GM19455 (cell line): Measurements from ENCODE around the gene MED25.
A peak's percentile ranks its signal among the peaks of the same experiment; 100 is the strongest.

Source experiments
- ATAC-seq: cut with Tn5 transposase; IDR thresholded peaks from one replicate; pipeline ENCODE4 v1.9.1; 2021; ENCODE audit not compliant: unreplicated experiment

The MED25 gene

DNA sequence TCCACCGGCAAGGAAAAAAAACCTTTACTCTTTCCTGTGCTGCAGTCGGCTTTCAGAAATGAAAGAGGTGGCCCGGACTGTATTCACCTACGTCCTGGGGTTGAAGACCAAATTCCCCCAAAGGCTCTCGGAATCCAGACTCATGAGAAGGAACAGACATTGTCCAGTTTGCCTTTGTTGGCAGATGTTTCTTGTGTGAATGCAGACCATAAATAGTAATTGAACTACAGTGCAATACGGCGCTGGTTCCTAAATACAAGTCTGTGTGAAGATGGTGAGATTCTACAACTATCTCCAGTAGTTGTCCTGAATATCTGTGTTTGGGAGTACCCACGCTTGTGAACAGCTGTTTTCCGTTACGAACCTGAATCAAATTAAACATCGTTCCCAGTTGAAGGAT is 21.6 kb downstream of the MED25 start:
- ATAC-seq = no peak

DNA sequence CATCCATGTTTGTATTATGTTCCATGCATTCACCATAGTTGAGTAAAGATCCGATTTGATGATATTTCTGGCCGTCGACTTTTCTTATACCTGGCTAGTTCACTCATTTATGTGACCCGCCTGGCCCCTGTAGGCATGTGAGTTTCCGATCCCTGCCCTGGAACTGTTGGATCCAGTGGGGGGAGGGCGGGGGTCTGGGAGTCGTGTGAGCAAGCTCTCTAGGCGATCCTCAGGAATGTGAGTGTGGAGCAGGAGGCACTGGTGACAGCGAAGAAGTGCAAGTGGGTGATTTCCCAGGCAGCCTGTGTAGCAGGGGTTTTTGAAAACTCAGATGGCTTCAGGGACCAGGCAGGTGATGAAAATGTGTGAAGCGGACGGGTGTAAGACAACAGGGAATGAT is 22.2 kb downstream of the MED25 start:
- no peak for ATAC-seq

DNA sequence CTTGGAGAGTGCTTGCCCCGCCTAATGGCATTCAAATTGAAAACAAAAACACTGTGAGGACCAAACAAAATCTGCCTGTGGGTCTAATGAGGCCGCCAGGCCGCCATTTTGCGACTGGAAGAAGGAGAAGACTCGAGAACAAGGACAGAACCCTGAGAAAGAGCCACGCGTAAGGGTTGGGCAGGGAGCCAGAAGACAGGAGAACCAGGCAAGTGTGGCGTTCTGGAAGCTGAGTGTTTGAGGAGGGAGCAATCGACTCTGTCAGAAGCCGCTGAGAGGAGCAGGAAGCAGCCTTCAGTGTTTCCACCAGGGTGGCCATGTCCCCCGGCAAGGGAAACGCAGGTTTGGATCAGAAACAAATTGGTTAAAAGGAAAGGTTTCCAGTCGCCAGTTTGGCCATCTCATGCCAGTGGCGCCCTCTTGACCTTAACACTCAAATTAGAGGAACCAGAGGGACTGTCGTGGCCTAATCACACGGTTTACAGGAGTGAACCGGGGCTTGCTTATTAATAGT is 22.7 kb downstream of the MED25 start:
- ATAC-seq = no peak

DNA sequence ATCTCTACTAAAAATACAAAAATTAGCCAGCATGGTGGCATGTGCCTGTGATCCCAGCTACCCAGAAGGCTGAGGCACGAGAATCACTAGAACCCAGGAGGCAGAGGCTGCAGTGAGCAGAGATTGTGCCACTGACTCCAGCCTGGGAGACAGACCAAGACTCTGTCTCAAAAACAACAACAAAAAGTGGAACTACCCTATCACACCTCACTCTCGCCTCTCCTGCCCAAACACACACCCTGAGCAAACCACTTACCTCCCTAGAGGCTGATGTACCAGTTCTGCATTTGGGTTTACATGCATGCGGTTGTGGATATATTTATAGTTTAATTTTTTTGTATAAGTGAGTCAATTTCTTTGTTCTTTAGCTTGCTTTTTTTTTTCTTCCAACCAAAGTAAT is 25.2 kb downstream of the MED25 start:
- ATAC-seq = no peak

DNA sequence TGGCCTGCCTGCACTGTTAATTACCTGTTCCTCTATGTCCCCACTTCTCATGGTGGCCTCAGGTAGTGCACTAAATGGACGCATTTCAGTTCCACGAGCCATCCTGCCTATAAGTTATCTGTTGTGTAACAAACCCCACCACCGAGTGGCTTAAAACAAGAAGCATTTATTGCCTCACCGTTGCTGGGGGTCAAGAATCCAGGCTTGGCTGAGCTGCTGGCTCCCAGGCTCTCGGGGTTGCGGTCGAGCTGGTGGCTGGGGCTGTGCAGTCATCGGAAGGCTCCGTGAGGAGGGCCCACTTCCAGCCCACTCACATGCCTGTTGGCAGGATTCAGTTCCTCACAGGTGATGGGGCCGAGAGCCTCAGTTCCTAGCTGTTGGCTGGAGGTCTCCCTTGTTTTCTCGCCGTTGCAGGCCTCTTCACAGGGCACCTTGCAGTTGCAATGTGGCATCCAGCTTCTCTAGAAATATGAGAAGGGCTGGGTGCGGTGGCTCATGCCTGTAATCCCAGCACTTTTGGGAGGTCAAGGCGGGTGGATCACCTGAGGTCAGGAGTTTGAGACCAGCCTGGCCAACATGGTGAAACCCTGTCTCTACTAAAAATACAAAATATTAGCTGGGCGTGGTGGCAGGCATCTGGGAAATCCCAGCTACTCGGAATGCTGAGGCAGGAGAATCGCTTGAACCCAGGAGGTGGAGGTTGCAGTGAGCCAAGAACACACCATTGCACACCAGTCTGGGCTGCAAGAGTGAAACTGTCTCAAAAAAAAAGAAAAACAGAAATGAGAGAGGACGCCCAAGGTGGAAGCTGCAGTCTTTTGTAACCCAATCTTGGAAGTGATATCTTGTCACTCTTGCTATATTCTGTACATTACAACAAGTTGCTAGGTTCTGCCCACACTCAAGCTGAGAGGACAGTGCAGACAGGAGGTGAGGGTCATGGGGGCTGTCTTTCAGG is 26.3 kb downstream of the MED25 start:
- ATAC-seq = no peak

DNA sequence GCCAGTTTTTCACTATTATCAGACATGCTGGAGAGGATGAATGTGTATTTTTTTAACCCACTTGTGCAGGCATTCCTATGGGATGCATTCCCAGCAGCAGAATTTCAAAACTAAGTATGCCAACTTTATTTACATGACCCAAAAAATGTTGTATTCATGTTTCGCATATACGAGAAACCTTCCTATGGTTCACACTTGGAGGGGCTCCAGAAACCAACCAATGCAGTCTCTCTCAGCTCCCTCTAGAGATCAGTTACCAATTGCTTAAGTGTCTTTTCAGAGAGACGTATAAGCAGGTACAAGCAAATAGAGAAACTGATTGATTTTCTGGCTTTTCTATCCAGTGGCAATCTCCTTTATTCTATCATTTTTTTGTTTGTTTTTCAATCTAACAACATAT is 27.3 kb downstream of the MED25 start:
- no peak for ATAC-seq

DNA sequence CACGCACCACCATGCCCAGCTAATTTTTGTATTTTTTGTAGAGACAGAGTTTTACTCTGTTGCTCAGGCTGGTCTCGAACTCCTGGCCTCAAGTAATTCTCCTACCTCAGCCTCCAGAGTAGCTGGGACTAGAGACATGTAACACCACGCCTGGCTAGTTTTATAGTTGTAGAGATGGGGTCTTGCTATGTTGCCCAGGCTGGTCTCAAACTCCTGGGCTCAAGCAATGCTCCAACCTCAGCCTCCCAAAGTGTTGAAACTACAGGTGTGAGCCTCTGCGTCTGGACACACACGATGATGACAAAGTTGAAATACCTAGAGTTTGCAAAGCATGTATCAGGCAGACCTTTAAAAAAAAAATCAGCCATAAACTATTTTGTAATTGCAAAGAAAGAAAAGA is 28.3 kb downstream of the MED25 start:
- ATAC-seq = no peak

DNA sequence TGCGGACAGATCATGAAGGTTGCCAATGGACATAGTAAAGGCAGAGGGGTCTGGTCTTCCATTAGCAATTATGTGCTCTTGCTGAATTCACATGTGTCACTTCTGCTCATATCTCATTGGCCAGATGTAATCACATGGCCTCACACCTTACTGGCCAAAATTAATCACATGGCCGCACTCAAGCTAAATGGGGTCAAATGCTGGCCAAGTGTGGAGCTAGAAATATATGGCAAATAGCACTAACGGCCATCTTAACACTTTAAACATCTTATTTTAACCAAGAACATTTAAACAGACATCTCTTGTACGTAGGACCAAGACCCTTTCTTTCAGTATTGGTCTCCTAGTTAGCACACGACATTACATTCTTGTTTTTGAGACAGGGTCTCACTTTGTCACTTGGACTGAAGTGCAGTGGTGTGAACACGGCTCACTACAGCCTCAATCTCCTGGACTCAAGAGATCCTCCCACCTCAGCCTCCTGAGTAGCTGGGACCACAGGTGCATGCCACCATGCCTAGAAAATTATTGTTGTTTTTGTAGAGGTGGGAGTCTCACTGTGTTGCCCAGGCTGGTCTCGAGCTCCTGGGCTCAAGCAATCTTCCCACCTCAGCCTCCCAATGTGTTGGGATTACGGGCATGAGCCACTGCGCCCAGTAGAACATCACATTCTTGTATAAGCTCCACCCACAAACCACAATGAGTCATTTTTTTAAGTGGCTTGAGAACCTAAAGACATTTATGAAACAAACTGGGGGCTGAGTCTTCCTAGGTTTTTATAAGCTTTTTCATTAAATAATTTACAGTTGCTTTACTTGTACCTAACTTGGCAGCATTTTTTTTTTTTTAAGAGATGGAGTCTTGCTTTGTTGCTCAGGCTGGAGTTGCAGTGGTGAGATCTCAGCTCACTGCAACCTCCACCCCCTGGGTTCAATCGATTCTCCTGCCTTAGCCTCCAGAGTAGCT is 29.9 kb downstream of the MED25 start:
- ATAC-seq = no peak

DNA sequence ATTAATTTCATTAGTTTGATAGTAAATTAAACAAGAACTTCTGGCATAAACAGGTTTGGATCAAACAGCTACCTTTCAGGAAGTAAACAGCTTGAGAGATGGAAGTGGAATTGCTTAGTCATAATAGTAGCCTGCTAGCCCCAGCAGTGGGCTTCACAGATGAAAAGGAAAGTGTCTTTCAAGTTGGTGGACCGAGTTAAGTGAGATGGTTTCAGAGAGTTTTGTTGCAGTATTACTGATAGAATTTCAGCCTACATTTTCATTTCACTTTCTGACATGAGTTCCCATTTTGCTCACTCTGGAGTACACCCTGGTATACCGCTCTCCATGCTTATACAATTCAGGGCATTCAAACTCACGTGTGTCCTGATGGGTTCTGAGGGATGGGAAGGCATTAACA is 30.8 kb downstream of the MED25 start:
- no peak for ATAC-seq

DNA sequence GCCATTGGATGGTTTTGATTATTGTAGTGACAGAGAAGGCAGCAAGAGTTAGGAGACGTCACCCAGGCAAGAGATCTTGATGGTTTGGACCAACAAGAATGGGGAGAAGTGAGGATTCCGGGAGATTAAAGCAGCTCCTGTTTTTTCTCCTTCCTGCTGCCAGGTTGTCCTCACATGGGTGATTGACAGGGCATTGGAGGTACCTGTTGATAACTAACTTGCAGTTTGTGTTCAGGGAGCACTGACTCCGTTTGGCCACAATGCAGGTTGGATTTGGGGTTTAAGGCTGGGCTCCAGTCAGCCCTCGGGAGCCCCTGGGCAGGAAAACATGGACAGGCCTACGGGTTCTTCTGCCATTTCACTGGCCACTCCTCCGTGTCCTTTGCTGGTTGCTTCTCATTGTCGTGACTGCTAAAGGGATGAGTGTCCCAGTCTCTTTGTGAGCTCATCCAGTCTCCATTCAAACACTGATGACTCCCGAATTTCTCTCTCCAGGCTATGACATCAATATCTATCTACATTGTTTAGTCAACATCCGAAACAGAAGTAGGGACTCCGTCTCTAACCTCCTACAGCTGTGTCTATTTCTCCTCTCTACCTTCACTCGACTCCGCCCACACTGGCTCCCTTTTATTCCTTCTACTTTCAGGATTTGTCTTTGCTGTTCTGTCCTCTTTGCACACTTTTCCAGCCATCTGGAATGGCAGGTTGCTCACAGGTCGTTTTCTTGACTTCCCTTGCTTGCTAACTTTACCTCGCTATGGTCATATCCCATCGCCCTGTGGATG is 31.5 kb downstream of the MED25 start:
- no peak for ATAC-seq

DNA sequence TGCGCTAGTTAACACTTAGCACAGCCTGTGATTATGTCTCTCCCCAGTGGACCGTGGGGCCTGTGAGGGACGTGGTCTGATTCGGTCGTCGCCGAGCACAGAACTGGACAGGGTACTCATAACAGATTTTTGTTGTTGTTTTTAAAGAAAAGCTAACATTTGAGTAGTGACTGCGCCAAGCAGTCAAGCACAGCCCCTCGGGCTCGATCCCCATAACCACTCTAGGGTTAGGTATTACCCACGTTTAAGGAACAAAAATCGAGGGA is 32.1 kb downstream of the MED25 start:
- ATAC-seq = peak; percentile 8

DNA sequence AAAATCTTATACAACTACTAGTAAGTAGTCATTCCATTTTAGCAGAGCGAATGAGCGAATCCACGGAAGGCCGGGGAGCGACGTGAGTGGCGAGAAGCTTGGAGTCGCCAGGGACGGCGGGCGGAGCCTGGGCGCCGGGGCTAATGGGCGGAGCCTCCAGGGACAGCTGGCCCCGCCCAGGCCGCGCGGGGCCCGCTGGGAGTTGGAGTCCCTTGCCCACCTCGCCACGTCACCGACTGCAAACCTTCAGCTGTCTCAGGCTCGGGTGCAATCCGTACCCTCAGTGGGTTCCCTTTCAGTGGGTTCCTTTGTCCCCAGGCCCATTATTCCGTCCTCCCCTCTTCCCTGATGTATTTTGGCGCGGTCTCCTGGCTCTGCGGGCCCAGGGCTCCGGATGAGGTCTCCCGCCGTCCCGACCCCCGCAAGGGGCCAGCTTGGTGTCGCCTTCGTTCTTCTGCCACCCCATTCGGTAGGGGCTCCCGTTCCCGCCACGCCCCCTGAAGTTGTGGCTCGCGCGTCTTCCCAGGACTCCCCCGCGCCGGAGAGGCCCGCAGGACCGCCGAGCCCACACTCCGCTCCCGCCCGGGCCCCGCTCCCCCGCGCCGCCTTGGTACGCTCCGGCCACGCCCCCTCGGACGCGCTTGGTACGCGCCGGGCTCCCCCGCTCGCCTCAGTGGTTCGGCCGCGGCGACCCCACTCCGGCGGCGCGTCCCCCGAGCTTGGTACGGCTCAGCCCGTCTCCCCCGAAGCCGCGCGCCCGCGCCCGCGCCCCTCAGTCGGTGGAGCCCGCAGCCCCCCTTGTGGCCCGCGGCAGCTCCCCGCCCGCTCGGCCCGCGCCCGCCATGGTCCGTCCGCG is 32.6 kb downstream of the MED25 start, which contains the start of gene PTOV1:
Gene PTOV1, plus strand, starts transcription at position 673 of the 856 bp plus-strand sequence.
- peak; percentile 70 for ATAC-seq

DNA sequence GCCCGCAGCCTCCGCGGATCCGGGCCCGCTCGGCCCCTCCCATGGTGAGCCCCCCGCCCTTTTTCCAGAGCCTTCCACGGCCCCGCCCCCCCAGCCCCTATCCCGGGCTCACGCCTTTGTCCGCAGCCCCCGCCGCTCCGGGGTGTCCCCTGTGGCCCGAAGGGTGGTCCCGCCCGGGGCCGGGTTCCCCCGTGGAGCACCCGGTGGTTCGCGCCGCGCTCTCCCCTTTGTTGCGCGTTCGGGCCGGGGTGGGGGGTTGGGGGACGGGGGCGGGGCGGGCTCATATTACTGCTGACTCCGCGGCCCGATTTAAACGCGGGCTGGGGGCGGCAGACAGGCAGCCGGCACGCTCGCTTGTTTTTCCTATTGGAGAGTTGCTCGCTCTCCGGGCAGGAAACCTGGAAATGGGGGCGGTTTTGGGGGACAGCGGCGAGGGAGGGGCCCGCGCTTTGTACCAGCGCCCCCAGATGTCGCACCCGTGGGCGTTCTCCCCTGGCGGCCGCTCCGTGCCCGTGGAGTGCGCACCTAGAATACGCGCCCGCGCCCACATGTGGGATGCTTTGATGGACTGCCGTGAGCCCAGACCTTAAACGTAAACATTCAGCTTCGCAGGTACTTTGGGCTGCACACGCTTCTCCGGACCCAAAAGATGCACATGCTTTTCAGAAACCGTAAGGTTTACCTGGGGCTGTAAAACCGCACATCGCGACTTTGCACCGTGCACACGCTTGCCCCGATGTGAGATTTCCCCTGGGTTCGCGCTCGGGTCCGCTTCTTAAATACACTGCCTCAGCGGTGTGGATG is 33.6 kb downstream of the MED25 start:
- ATAC-seq = peak; percentile 4

DNA sequence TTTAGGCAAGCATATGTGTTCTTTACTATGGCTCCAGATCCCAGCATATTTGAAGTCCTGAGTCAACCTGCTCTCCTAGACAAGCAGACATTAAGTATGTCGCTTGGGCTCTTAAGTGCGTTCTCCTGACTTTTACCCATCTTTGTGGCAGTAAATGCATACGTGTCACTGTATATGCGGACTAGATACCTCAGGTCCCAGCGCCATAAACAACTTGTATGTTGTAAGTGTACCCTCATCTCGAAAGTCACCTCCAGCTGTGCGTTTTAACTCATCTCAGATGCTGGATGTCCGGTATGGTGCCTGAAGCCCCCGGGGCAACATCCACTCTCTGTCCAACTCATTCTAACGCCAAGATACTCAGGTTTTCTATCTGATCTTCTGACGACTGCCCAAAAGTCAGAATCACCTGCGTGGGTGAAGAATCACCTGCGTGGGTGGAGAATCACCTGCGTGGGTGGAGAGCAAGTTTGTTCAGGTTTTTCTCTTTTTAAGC is 34.6 kb downstream of the MED25 start:
- no peak for ATAC-seq

DNA sequence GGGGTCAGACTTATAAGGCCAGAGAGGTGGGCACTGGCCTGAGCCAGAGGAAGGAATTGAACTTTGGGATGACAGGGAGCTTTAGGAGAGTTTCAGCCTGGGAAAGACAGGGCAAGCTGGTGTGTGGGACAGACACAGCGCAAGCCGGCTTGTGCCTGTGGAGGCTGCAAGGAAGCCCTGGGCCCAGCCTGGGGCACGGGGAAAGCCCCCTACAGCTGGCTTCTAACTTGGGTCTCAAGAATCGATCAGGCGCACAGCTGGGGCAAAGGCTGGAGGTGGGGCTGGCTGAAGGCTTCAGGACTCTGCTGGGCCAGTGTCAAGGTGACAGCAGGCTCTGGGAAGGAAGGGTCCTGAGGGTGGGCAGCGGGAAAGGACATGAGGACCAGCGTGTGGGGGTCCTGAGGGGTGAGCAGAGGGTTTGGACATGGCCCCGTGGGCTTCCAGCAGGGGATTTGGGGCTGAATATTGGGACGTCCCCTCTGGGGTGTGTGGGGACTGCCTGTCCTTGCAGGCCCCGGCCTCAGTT is 35.8 kb downstream of the MED25 start:
- no peak for ATAC-seq

DNA sequence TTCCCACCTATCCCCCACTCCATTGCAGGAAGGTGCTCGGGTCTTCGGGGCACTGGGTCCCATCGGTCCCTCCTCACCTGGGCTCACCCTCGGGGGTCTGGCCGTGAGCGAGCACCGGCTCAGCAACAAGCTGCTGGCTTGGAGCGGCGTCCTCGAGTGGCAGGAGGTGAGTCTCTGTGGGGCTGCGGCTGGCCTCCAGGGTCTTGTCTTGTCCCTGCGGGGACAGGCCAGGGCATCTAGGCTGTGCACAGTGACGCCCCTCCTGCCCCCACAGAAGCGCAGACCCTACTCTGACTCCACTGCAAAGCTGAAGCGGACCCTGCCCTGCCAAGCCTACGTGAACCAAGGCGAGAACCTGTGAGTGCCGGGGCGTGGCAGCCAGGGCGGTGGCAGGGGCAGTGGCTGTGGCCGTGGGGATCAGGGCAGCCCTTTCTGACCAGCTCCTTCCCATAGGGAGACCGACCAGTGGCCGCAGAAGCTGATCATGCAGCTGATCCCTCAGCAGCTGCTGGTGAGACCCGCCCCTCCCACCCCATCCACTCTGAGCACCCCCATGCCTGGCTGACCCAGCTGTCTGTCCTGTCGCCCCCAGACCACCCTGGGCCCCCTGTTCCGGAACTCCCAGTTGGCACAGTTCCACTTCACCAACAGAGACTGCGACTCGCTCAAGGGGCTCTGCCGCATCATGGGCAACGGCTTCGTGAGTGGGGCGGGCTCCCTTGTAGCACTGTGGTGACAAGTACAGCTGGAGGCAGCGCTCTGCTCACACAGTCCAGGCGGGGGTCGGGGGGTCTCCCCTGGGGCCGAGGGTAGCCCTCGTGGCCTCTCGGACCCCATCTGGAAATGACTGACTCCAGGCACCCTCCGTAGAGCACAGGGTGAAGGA is 36.5 kb downstream of the MED25 start:
- no peak for ATAC-seq

DNA sequence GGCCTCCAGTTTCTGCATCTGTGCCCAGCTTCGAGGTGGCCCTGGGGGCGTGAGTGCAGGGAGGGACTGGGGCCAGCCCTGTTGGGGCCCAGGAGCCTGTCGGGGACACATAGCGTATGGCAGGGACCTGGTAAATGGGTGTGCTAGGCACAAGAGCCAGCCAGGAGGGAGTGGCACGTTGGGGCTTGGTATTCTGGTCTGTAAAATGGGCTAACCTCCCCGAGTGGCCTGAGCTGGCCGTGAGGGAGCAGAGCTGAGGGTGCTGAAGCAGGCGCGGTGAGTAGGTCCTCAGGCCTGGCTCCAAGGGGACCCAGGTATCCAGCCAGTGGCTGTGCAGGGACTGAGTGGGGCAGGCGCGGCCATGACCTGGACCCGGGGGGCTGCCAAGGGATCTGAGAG is 37.2 kb downstream of the MED25 start:
- ATAC-seq = no peak
